Naive B cell (primary cell): Measurements from ENCODE around the gene PTP4A1. TPM values are rescaled to one million over a fixed set of nuclear protein-coding genes. Genes with fewer than 3 reads are reported as not detected.

ENCODE experiments used
- ATAC-seq, 2 donors: fragments of 150-1000 bp; cut with Tn5 transposase; 2 replicates each; pipeline ENCODE4 v1.10.0; 2021; ENCODE audit warnings: low read depth in 2 of 2, mild to moderate bottlenecking in 2 of 2, moderate library complexity in 2 of 2
- DNase-seq: peaks from one replicate; pipeline ENCODE4 v3.0.0; 2022
- H3K27ac Mint-ChIP-seq, 6 donors: one replicate each; pipeline ENCODE4 v1.8.0; 2020 to 2022; ENCODE audit warnings: mild to moderate bottlenecking in 6 of 6, mixed read lengths in 6 of 6, moderate library complexity in 5 of 6, inconsistent platforms in 2 of 6
- H3K27me3 Mint-ChIP-seq, 3 donors: one replicate each; pipeline ENCODE4 v1.8.0; 2021 to 2022; ENCODE audit warnings: mixed read lengths in 3 of 3, mild to moderate bottlenecking in 1 of 3
- H3K36me3 Mint-ChIP-seq, 2 donors: one replicate each; pipeline ENCODE4 v1.8.0; 2020 to 2022; ENCODE audit warnings: mixed read lengths in 2 of 2, inconsistent platforms in 1 of 2, mild to moderate bottlenecking in 1 of 2
- H3K4me1 Mint-ChIP-seq, 3 donors: one replicate each; pipeline ENCODE4 v1.8.0; 2020 to 2022; ENCODE audit warnings: mixed read lengths in 3 of 3, inconsistent platforms in 1 of 3, mild to moderate bottlenecking in 1 of 3, moderate library complexity in 1 of 3
- H3K4me3 Mint-ChIP-seq, 8 donors: one replicate each; pipeline ENCODE4 v1.8.0; 2020 to 2022; ENCODE audit warnings: mild to moderate bottlenecking in 8 of 8, mixed read lengths in 8 of 8, moderate library complexity in 8 of 8, inconsistent platforms in 2 of 8
- H3K9me3 Mint-ChIP-seq, 7 donors: one replicate each; pipeline ENCODE4 v1.8.0; 2020 to 2022; ENCODE audit warnings: mixed read lengths in 7 of 7, mild to moderate bottlenecking in 5 of 7, inconsistent platforms in 2 of 7, moderate library complexity in 1 of 7
- polyA plus RNA-seq, 6 donors: library from polyadenylated mRNA; unstranded; fragments of 300-500 nt; fragmentation: Illumina TruSeq; gene quantifications; one replicate each; pipeline ENCODE4 v1.2.3, GENCODE V29; 2021; ENCODE audit warnings: low read depth in 6 of 6

The PTP4A1 gene
- polyA plus RNA-seq, 6 donors from 2014 or later, result 71.2 to 161 (median 82.4) TPM

GRCh38 chr6:63600136-63600535 lies 27.9 kb downstream of the PTP4A1 start:
- peaks cover 8 to 14% (median 11%) of the 10 kb centered on the region in 3 donors for H3K4me1 Mint-ChIP-seq
- H3K4me3 Mint-ChIP-seq, result no peak overlapping the region
- H3K27ac Mint-ChIP-seq, result no peak overlapping the region
- H3K36me3 Mint-ChIP-seq, result no peaks in the 10 kb centered on the region
- no peaks in the 10 kb centered on the region for H3K27me3 Mint-ChIP-seq
- no peaks in the 10 kb centered on the region for H3K9me3 Mint-ChIP-seq
- no peak for DNase-seq
- no peak for ATAC-seq

DNA sequence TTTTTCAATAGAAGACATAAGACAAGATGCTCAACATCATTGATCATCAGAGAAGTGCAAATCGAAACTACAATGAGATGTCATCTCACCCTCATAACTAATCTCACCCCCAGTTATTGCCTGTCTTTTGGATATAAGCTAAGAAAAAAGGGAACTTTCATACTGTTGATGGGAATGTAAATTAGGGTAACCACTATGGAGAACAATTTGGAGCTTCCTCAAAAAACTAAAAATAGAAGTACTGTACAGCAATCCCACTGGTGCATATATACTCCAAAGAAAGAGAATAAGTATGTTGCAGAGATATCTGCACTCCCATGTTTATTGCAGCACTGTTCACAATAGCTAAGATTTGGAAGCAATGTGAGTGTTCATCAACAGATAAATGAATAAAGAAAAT lies 37.0 kb downstream of the PTP4A1 start:
- ATAC-seq (no peak), DNase-seq (no peak)
- Mint-ChIP-seq H3K4me3 (no peak overlapping the region), H3K27me3 (peaks cover 0 to 4% (median 0%) of the 10 kb centered on the region in 3 donors), H3K9me3 (peaks cover 0 to 2% (median 0%) of the 10 kb centered on the region in 7 donors), H3K4me1 (no peaks in the 10 kb centered on the region), H3K27ac (no peak overlapping the region), H3K36me3 (no peaks in the 10 kb centered on the region)

DNA sequence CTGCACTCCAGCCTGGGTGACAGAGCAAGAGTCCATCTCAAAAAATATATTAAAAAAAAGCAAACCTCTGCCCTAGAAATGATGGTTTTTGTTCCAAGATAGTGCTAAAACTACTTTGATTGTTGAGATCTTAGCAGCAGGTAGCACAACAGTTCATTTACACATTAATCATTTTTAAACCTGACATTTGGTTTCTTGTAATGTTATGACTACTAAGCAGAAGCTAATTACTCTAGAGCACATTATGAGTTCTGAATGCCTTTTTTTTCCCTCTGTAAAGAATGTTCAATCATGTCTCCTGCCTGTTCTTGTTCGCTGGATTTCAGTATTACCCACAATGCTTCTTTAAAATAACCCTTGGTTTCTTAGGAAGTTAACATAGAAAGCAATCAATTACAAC lies 38.7 kb downstream of the PTP4A1 start:
- Mint-ChIP-seq H3K27ac (no peak overlapping the region), H3K4me1 (no peaks in the 10 kb centered on the region), H3K4me3 (no peak overlapping the region), H3K36me3 (no peaks in the 10 kb centered on the region), H3K9me3 (peaks cover 0 to 2% (median 0%) of the 10 kb centered on the region in 7 donors), H3K27me3 (peaks cover 0 to 4% (median 0%) of the 10 kb centered on the region in 3 donors)
- DNase-seq (no peak), ATAC-seq (no peak)

DNA sequence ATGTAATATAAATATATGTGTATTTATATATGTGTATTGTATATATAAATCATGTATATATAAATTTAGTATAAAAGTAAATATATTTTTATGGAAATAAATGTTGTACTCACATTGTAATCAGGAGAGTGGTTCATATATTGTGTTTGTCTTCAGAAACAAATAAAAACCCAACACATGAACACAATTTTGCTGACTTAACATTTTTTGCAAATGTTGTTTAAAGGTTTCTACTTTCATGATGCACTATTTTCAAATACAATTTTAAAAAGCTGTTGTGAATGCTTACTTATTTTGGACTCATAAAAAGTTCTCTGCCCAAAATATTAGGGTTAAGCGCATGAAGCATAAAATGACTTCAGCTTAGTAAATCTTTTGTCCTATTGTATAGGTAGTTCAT lies 39.3 kb downstream of the PTP4A1 start:
- Mint-ChIP-seq H3K4me1 (no peaks in the 10 kb centered on the region), H3K4me3 (no peak overlapping the region), H3K9me3 (peaks cover 0 to 2% (median 0%) of the 10 kb centered on the region in 7 donors), H3K27ac (no peak overlapping the region), H3K27me3 (peaks cover 0 to 4% (median 0%) of the 10 kb centered on the region in 3 donors), H3K36me3 (no peaks in the 10 kb centered on the region)
- ATAC-seq (no peak), DNase-seq (no peak)

DNA sequence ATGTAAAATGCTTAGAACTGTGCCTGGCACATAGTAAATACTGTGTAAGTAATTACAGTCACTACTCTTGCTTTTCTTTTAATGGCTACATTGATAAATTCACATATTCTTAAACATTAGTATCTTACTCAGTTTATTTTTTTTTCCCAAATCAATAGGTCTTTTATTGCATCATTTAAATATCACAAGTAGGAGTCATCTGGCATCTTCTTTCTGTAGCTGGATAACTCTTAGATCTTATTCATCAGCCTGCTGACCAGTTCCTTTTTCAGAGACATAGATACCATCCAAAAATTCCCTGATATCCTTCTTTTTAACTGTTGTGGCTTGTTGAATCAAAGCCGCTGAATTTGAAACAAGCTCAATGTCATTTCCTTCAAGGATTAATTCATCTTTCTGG lies 43.3 kb downstream of the PTP4A1 start:
- no peak for DNase-seq
- ATAC-seq, result no peak
- H3K36me3 Mint-ChIP-seq, result no peaks in the 10 kb centered on the region
- no peak overlapping the region for H3K27ac Mint-ChIP-seq
- H3K27me3 Mint-ChIP-seq, result peaks cover 9 to 30% (median 30%) of the 10 kb centered on the region in 3 donors
- H3K9me3 Mint-ChIP-seq, result no peaks in the 10 kb centered on the region
- H3K4me3 Mint-ChIP-seq, result no peak overlapping the region
- no peaks in the 10 kb centered on the region for H3K4me1 Mint-ChIP-seq

Other genes with a start within 250 kb of the PTP4A1 start
- gene PHF3, start 63.3 kb downstream of the PTP4A1 start, polyA plus RNA-seq, result 10 to 100 TPM in 5 of 6 donors, 1 to 10 TPM in 1; 4.8 to 54.3 (median 31.4) TPM